ENCODE measurements around the gene CNP. TPM values are rescaled to one million over a fixed set of nuclear protein-coding genes. Genes with fewer than 3 reads are reported as not detected.

The CNP gene
- total and polyA plus RNA-seq, 3 donors from 2014 or later = 40.8 to 89.7 (median 74.3) TPM

- intact Hi-C loops (cut with DNase I; ENCODE audit: low total_unique reads) = no loop called here
- no peak for DNase-seq
- Histone ChIP-seq H3K9me3 (no peaks in the 10 kb centered on the region), H3K4me3 (no peak overlapping the region), H3K27ac (no peak overlapping the region), H3K27me3 (no peaks in the 10 kb centered on the region), H3K36me3 (ENCODE audit: low read depth, missing control alignments) (no peaks in the 10 kb centered on the region), H3K4me1 (no peaks in the 10 kb centered on the region)
- 88% methylated on average over 10 to 11 of the region's 11 CpGs for WGBS, 2 donors
- TF ChIP-seq CTCF (IDR thresholded peaks at IDR 0.05) (no peak), POLR2A (IDR thresholded peaks at IDR 0.05) (no peak)
Observed at GRCh38 chr17:41948762-41949460, 17.7 kb upstream of the CNP start.

GRCh38 chr17:41956522-41956921 is 10.1 kb upstream of the CNP start:
- 96 to 97% methylated on average over 6 of the region's 6 CpGs for WGBS, 2 donors
- Histone ChIP-seq H3K9me3 (no peaks in the 10 kb centered on the region), H3K27ac (no peak overlapping the region), H3K4me1 (peaks cover 19% of the 10 kb centered on the region), H3K4me3 (no peak overlapping the region), H3K36me3 (ENCODE audit: low read depth, missing control alignments) (no peaks in the 10 kb centered on the region), H3K27me3 (no peaks in the 10 kb centered on the region)
- intact Hi-C loops (cut with DNase I; ENCODE audit: low total_unique reads) = no loop called here
- no peak for DNase-seq
- TF ChIP-seq POLR2A (IDR thresholded peaks at IDR 0.05) (no peak), CTCF (IDR thresholded peaks at IDR 0.05) (no peak)

- DNase-seq = no peak
- peaks cover 19% of the 10 kb centered on the region for H3K4me1 ChIP-seq
- no peak overlapping the region for H3K27ac ChIP-seq
- H3K36me3 ChIP-seq (ENCODE audit: low read depth, missing control alignments) = no peaks in the 10 kb centered on the region
- intact Hi-C loops (cut with DNase I; ENCODE audit: low total_unique reads) = no loop called here
- no peaks in the 10 kb centered on the region for H3K9me3 ChIP-seq
- TF ChIP-seq POLR2A (IDR thresholded peaks at IDR 0.05) = no peak
- TF ChIP-seq CTCF (IDR thresholded peaks at IDR 0.05) = no peak
- no peaks in the 10 kb centered on the region for H3K27me3 ChIP-seq
- 80 to 81% methylated on average over 9 to 11 of the region's 11 CpGs for WGBS, 2 donors
- H3K4me3 ChIP-seq = no peak overlapping the region
Observed at GRCh38 chr17:41957031-41957868, 9.3 kb upstream of the CNP start.

GRCh38 chr17:41957869-41958439 is 8.6 kb upstream of the CNP start:
- no peaks in the 10 kb centered on the region for H3K36me3 ChIP-seq (ENCODE audit: low read depth, missing control alignments)

More at GRCh38 chr17:41957869-41958439, 8.6 kb upstream of the CNP start:
- H3K27ac ChIP-seq = no peak overlapping the region
- 86 to 87% methylated on average over 6 of the region's 6 CpGs for WGBS, 2 donors
- no peak for TF ChIP-seq POLR2A (IDR thresholded peaks at IDR 0.05)
- TF ChIP-seq CTCF (IDR thresholded peaks at IDR 0.05) = no peak
- no peak overlapping the region for H3K4me3 ChIP-seq
- H3K27me3 ChIP-seq = no peaks in the 10 kb centered on the region
- DNase-seq = no peak
- intact Hi-C loops (cut with DNase I; ENCODE audit: low total_unique reads) = no loop called here
- H3K4me1 ChIP-seq = peaks cover 19% of the 10 kb centered on the region
- no peaks in the 10 kb centered on the region for H3K9me3 ChIP-seq
